ENCODE results near the gene MIA2.
A peak's percentile ranks its signal among the peaks of the same experiment; 100 is the strongest.
"Not testable (repeated sequence)": the region's sequence is repeated elsewhere in the genome, so short reads cannot be mapped to it uniquely, and the experiment has no call there.

Gene MIA2

GRCh38 chr14:39233680-39234326, at the start of gene MIA2:
Gene MIA2, plus strand, starts transcription at chr14:39233915. Its CDS starts 200 bp downstream, at chr14:39234115.
- no peak for DNase-seq

- no peak for DNase-seq
Observed at GRCh38 chr14:39184628-39185255, 49.0 kb upstream of the MIA2 start.

GRCh38 chr14:39185256-39186049, 48.3 kb upstream of the MIA2 start:
- DNase-seq, result no peak

GRCh38 chr14:39186941-39187525, 46.7 kb upstream of the MIA2 start:
- no peak for DNase-seq

- DNase-seq, result peak; percentile 59
Observed at GRCh38 chr14:39203659-39204606, 29.8 kb upstream of the MIA2 start.

- DNase-seq, result not testable (repeated sequence)
Observed at GRCh38 chr14:39207430-39207829, 26.3 kb upstream of the MIA2 start.

- DNase-seq, result no peak
Observed at GRCh38 chr14:39211109-39211741, 22.5 kb upstream of the MIA2 start.

- DNase-seq, result no peak
Observed at GRCh38 chr14:39212034-39212433, 21.7 kb upstream of the MIA2 start.

- DNase-seq, result peak; percentile 51
Observed at GRCh38 chr14:39212693-39213092, 21.0 kb upstream of the MIA2 start.

- DNase-seq, result peak; percentile 45
Observed at GRCh38 chr14:39217214-39217879, 16.4 kb upstream of the MIA2 start.

GRCh38 chr14:39218171-39218769, 15.4 kb upstream of the MIA2 start:
- no peak for DNase-seq

GRCh38 chr14:39219075-39219499, 14.6 kb upstream of the MIA2 start:
- DNase-seq, result no peak

- not testable (repeated sequence) for DNase-seq
Observed at GRCh38 chr14:39220473-39220872, 13.2 kb upstream of the MIA2 start.

GRCh38 chr14:39228044-39228443, 5.7 kb upstream of the MIA2 start:
- no peak for DNase-seq

- no peak for DNase-seq
Observed at GRCh38 chr14:39228509-39229221, 5.0 kb upstream of the MIA2 start.

GRCh38 chr14:39229222-39229543, 4.5 kb upstream of the MIA2 start:
- DNase-seq, result no peak

GRCh38 chr14:39229601-39230110, 4.1 kb upstream of the MIA2 start:
- no peak for DNase-seq

GRCh38 chr14:39230416-39231035, 3.2 kb upstream of the MIA2 start:
- DNase-seq, result no peak

- peak; percentile 83 for DNase-seq
Observed at GRCh38 chr14:39231751-39232553, 1.8 kb upstream of the MIA2 start.
